SU-DHL-6 (cell line): Measurements from ENCODE around the gene ADCY3.

Source experiments
- CTCF ChIP-seq: fragments of 200-600 bp; sonication (generic); IDR thresholded peaks from one replicate; pipeline ENCODE4 v1.5.1; 2017; ENCODE audit warnings: antibody characterized with exemption, mild to moderate bottlenecking, low read length, moderate library complexity; ENCODE audit not compliant: insufficient read depth, poor library complexity, severe bottlenecking
- EZH2phosphoT487 ChIP-seq: fragments of 200-600 bp; sonication (generic), shearing (Covaris generic); conservative IDR thresholded peaks from 2 replicates; pipeline ENCODE4 v1.6.1; 2018; ENCODE audit warnings: mild to moderate bottlenecking, antibody characterized with exemption, low read length, moderate library complexity, mixed read lengths

- no peak for TF ChIP-seq CTCF
- TF ChIP-seq EZH2phosphoT487 = no peak
Observed at GRCh38 chr2:24920098-24920808, at the start of gene ADCY3.
